Hepatocyte (in vitro differentiated cells): ENCODE data around the gene TMEM135.

Experiments used
- EZH2 ChIP-seq: fragments of 200-600 bp; sonication (generic); IDR thresholded peaks from 2 replicates; pipeline ENCODE4 v1.6.1; 2016; ENCODE audit warnings: antibody characterized with exemption, mild to moderate bottlenecking, borderline replicate concordance
- TF ChIP-seq, protein P1 (sequence below): fragments of 200-600 bp; sonication (generic); IDR thresholded peaks from 2 replicates; pipeline ENCODE4 v1.5.1; 2016; ENCODE audit warnings: antibody characterized with exemption, mild to moderate bottlenecking; ENCODE audit not compliant: poor library complexity

DNA sequence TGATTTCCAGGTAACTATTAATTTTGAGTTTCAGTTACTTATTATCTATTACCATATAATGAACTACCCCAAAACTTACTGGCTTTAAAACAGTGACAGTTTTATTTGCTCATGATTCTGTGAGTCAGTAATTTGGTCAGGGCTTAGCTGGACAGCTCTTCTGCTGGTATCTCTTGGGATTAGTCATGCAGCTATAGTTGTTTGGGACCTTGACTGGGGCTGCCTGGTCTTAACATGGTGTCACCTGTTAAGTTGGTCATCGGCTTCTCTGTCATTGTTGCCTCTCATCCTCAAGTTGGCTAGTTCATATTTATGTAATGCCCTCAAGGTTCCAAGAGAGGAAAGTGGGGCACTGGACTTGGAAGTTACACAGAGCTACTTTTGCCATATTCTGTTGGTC lies 177.5 kb downstream of the TMEM135 start:
- TF ChIP-seq, protein P1, sequence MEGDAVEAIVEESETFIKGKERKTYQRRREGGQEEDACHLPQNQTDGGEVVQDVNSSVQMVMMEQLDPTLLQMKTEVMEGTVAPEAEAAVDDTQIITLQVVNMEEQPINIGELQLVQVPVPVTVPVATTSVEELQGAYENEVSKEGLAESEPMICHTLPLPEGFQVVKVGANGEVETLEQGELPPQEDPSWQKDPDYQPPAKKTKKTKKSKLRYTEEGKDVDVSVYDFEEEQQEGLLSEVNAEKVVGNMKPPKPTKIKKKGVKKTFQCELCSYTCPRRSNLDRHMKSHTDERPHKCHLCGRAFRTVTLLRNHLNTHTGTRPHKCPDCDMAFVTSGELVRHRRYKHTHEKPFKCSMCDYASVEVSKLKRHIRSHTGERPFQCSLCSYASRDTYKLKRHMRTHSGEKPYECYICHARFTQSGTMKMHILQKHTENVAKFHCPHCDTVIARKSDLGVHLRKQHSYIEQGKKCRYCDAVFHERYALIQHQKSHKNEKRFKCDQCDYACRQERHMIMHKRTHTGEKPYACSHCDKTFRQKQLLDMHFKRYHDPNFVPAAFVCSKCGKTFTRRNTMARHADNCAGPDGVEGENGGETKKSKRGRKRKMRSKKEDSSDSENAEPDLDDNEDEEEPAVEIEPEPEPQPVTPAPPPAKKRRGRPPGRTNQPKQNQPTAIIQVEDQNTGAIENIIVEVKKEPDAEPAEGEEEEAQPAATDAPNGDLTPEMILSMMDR, result no peak
- no peak for TF ChIP-seq EZH2
